Keratinocyte (primary cell): ENCODE results near the gene SWT1.
"Not testable (repeated sequence)": the region's sequence is repeated elsewhere in the genome, so short reads cannot be mapped to it uniquely, and the experiment has no call there.

Source experiments
- CTCF ChIP-seq, 3 experiments: IDR thresholded peaks in 1 of 3; conservative IDR thresholded peaks in 1 of 3; optimal IDR thresholded peaks in 1 of 3; 2 replicates in 2 of 3; 3 replicates in 1 of 3; pipeline versions ENCODE3 to v1.5.1; 2011; ENCODE audit warnings: low read length in 3 of 3, mild to moderate bottlenecking in 3 of 3, moderate library complexity in 2 of 3, control low read depth in 1 of 3, inconsistent platforms in 1 of 3; ENCODE audit not compliant: insufficient read depth in 2 of 3; ENCODE audit errors: extremely low read depth in 1 of 3
- EZH2 ChIP-seq: IDR thresholded peaks from one replicate; pipeline ENCODE4 v1.6.1; 2012; ENCODE audit warnings: inconsistent platforms, mild to moderate bottlenecking, low read length, moderate library complexity

GRCh38 chr1:185255595-185255994, 98.6 kb downstream of the SWT1 start:
- TF ChIP-seq CTCF (optimal IDR thresholded peaks at IDR 0.05 in 1 of 3, IDR thresholded peaks at IDR 0.05 in 1 of 3, conservative IDR thresholded peaks at IDR 0.05 in 1 of 3; ENCODE audit: extremely low read depth in 1 of 3, insufficient read depth in 2 of 3, low read length in 3 of 3); EZH2: not testable (repeated sequence)
